Tibial nerve (tissue), 4 donors: ENCODE data around the gene NEK5.

ENCODE experiments used
- CTCF ChIP-seq, 5 experiments: fragments of 200-600 bp in 3 of 5; fragments of 450-650 bp in 2 of 5; sonication (generic) in 3 of 5; IDR thresholded peaks; one replicate each; pipeline ENCODE4 v1.5.1; 2016 to 2019; ENCODE audit warnings: antibody characterized with exemption in 5 of 5, mild to moderate bottlenecking in 3 of 5, moderate library complexity in 2 of 5
- EP300 ChIP-seq, 2 donors: sonication (generic); formaldehyde crosslinking; IDR thresholded peaks; one replicate each; pipeline ENCODE4 v1.6.1; 2017; ENCODE audit warnings: antibody characterized with exemption in 2 of 2, mild to moderate bottlenecking in 1 of 2
- POLR2A ChIP-seq, 2 donors: fragments of 450-650 bp; IDR thresholded peaks; one replicate each; pipeline ENCODE4 v1.6.1; 2017; ENCODE audit warnings: antibody characterized with exemption in 2 of 2, mild to moderate bottlenecking in 2 of 2, moderate library complexity in 2 of 2

- TF ChIP-seq CTCF (IDR thresholded peaks at IDR 0.05) (no peak), EP300 (IDR thresholded peaks at IDR 0.05) (no peak), POLR2A (IDR thresholded peaks at IDR 0.05) (no peak)
Observed at GRCh38 chr13:52162279-52163101, 33.6 kb upstream of the NEK5 start.
